HS-27A (cell line): Measurements from ENCODE around the gene CMTR2.
A peak's percentile ranks its signal among the peaks of the same experiment; 100 is the strongest.
"Not testable (repeated sequence)": the region's sequence is repeated elsewhere in the genome, so short reads cannot be mapped to it uniquely, and the experiment has no call there.

Source experiments
- DNase-seq: peaks from one replicate; pipeline ENCODE4 v3.0.0-alpha.2; 2012; ENCODE audit warnings: low read depth, missing footprints

CMTR2 gene, protein sequence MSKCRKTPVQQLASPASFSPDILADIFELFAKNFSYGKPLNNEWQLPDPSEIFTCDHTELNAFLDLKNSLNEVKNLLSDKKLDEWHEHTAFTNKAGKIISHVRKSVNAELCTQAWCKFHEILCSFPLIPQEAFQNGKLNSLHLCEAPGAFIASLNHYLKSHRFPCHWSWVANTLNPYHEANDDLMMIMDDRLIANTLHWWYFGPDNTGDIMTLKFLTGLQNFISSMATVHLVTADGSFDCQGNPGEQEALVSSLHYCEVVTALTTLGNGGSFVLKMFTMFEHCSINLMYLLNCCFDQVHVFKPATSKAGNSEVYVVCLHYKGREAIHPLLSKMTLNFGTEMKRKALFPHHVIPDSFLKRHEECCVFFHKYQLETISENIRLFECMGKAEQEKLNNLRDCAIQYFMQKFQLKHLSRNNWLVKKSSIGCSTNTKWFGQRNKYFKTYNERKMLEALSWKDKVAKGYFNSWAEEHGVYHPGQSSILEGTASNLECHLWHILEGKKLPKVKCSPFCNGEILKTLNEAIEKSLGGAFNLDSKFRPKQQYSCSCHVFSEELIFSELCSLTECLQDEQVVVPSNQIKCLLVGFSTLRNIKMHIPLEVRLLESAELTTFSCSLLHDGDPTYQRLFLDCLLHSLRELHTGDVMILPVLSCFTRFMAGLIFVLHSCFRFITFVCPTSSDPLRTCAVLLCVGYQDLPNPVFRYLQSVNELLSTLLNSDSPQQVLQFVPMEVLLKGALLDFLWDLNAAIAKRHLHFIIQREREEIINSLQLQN

DNA sequence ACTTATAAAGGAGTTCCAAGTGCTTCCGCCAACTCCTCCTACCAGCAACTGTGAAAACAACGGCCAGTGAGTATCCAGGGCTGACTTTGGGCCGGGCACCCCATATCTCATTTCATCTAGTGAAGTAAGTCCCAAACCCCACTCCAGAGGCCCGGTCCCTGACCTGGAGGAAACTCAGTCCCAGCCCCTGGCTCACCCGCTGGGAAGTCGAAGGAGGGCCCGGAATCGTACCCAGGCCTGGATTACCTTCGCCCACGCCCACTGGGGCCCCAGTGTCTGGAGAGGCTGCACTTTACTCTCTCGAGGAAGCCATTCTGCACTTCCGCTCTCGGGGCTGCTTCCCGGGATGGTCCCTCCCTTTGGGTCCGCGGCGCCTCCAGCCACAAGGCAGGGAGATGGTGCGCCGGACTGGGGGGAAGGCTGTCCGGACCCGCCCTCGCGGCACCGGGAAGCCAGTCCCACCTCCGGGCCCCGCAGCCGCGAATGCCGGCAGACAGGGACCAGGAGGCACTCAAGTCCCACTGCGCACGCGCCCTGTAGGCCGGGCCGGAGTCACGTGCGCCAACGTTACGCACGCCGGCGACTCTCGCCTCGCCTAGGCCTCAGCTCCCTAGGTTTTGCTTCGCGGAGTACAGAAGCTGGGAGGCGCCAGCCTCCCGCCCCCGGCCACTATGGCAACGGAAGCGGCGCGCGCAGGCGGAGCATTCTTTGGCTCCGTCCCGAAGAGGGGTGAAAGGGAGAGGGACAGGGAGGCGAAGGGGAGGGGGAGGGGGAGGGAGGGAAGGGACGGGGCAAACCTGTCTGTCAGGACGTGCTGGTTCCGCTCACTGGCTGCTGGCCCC is at the start of gene CMTR2:
TSS of gene CMTR2 (minus strand) at position 513 of the 842 bp plus-strand sequence. CDS start 3,482 bp downstream, outside the sequence.
- DNase-seq: peak; percentile 94

GRCh38 chr16:71338632-71339031 is 49.4 kb upstream of the CMTR2 start:
- no peak for DNase-seq

- DNase-seq: no peak
Observed at GRCh38 chr16:71338193-71338592, 49.0 kb upstream of the CMTR2 start.

- DNase-seq: no peak
Observed at GRCh38 chr16:71337631-71338030, 48.4 kb upstream of the CMTR2 start.

GRCh38 chr16:71328151-71328550 is 38.9 kb upstream of the CMTR2 start:
- no peak for DNase-seq

GRCh38 chr16:71327720-71328119 is 38.5 kb upstream of the CMTR2 start:
- no peak for DNase-seq

- DNase-seq: no peak
Observed at GRCh38 chr16:71319999-71320398, 30.8 kb upstream of the CMTR2 start.

DNA sequence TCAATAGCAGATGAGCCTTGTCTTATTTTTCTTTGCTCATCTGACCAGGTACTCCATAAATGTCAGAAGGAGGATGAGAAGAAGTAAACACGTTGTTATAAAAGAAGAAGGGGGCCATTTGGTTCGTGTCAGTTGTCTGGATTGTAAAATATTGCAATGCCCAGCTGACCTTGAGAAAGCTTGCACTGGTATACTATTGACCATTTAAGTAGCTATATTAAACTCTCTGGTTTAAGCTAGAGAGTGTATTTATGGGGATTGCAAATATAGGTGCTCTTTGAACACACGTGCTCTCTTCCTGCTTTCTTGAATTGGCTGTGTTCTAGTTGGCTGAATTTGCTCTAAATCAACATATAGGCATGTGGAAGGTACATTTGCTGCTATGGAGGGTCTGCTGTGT is 26.1 kb upstream of the CMTR2 start:
- DNase-seq: no peak

- DNase-seq: not testable (repeated sequence)
Observed at GRCh38 chr16:71313591-71313990, 24.4 kb upstream of the CMTR2 start.

DNA sequence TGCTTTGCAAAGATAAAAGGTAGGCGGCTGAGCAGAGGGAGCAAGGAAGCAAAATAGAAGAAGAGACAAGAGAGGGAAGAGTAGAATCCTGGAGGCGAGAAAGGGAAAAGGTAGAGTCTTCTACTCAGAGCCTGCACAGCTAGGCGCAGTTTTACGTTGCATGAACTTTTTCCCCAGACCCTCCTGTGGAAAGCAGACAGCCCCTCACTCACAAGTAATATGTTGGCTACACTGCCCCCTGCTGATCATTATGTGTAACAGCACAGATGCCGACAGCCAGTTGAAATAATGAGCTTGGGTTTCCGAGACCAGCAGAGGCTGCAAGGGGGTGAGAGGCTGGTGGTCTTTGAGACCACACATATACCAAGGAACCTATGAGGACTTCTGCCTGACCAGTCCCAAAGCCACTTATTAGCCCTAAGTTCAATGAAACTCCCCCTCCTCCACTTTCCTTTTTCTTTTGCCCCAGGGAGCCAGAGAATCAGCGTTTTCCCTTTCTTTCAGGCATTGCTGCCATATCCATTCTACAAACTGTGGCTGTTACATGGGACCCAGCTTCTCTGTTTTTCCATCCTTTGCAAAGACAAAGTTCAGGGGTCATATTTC is 22.5 kb upstream of the CMTR2 start:
- no peak for DNase-seq

DNA sequence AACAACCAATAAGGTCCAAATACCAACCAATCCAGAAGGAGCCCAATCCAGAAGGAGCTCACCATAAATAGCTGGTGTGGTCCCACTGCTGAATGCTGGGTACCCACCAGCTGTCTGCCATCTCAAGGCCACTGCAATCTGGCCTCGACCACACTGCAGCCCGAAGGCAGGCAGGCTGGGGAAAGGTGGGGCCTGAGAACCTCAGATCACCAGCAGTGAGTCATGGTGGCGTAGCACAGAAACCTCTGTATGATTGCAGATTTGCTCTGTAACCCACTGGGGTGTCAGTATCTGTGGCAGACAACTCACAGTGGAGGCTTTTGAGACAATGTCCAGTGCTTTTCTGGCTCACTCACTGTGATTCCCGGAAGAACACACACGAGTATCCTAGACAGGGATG is 14.7 kb upstream of the CMTR2 start:
- DNase-seq: no peak

DNA sequence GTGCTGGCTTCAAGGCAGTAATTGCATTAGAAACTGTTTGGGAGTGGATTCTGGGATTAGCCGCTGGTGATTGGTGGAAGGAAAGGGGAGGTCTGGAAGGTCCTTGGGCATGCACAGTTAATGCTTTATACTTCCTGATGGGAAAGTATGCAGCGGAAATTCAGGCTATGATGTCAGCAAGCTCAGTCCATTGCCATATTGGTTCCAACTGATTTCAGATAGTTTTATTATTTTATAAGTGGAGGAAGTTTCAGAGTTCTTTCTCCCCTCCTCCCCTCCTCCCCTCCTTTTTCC is 8.1 kb upstream of the CMTR2 start:
- DNase-seq: no peak

GRCh38 chr16:71296584-71297340 is 7.6 kb upstream of the CMTR2 start:
- DNase-seq: no peak

DNA sequence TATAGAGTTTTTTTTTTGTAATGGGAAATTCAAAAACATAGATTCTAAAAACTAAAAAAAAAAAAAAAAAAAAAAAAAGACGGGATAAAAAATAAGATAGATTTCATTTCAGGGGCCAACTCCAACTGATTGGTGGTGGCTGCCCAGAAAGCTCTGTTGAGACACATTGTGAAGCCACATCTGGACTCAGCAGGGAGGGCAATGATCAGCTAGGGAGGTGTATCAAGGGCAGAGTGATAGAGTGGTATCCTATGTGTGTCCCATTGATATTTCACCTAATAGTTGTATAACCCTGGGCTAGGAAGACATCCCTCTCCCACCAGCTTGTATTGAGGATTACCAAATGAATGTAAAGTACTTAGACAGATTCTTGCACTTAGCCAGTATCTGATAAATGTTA is 6.7 kb upstream of the CMTR2 start:
- no peak for DNase-seq

- DNase-seq: no peak
Observed at GRCh38 chr16:71293919-71294318, 4.7 kb upstream of the CMTR2 start.

DNA sequence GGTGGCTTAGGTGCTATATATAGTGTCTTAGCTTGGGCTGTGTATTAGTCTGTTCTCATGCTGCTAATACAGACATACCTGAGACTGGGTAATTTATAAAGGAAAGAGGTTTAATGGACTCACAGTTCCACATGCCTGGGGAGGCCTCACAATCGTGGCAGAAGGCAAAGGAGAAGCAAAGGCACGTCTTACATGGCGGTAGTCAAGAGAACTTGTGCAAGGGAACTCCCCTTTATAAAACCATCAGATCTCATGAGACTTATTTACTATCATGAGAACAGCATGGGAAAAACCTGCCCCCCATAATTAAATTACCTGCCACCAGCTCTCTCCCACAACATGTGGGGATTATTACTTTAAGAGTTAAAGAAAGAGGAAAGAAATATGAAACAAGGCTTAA is 2.9 kb upstream of the CMTR2 start:
- DNase-seq: not testable (repeated sequence)

DNA sequence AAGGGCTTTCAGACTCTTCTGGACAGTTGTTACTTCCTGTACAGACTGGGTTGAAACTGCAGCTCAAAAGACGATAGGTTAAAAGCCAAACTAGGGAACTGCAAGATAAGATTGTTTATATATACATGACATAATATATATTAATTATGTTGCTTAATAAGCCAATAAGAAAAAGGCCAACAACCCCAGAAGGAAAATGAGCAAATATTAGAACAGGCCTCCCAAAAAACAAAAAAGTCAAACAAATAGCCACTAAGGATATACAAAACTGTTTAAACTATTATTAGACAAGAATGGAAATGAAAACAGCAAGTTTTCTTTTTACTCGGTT is 495 bp upstream of the CMTR2 start:
- no peak for DNase-seq

DNA sequence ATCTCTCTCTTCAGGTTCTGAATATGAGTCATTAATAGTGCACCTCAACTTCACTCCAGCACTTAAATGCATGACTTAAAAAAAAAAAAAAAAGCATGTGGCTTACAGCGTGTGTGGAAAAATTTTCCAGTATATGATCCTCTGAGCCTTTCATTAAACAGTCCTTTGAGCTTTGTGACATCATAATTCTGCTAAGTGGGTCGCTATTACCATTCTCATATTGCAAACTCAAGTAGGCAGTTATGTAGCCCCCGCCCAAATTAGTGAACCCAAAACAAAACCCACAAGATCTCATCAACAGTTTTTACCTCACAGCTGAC is 672 bp downstream of the CMTR2 start:
- no peak for DNase-seq

DNA sequence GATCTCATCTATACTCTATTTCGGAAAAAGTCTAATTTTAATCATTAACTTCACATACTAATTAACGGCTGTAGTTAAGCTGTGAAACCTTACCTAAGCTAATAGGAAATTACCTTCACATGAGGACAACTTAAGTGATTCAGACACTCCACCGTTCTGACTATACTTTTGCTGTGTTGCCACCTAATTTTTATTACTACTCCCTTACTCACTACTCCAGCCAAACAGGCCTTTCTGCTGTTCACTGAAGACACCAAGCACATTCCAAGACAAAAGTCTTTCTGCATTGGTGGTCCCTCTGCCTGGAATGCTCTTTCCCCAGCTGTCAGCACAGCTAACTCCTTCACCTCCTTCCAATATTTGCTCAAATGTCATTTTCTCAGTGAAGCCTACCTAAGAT is 1.3 kb downstream of the CMTR2 start:
- no peak for DNase-seq

GRCh38 chr16:71287454-71287853 is 1.7 kb downstream of the CMTR2 start:
- DNase-seq: no peak

GRCh38 chr16:71283612-71284011 is 5.6 kb downstream of the CMTR2 start:
- DNase-seq: no peak

DNA sequence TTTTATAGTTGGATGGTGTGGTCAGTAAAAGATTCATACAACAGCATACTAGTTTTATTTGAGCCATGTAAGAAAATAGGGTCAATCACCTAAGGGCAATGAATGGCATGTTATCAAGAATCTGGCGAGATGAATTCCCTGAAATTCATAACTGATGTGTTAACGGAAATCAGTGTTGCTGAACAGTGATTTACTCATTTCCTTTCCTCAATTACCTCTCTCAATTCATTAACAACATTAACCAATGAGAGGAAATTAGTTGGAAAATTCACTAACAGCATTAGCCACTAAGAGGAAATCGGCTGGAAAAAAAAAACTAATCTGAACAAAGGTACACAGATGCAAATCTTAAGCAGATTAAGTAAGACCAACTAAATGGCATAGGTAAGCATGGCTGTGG is 6.3 kb downstream of the CMTR2 start:
- no peak for DNase-seq
